Trophoblast cell (in vitro differentiated cells and primary cell): ENCODE results near the gene CLSTN3.
"Not testable (repeated sequence)": the region's sequence is repeated elsewhere in the genome, so short reads cannot be mapped to it uniquely, and the experiment has no call there.

Source experiments
- DNase-seq, 2 donors: peaks; one replicate each; pipeline ENCODE4 v3.0.0-alpha.2; 2016
- H2AFZ ChIP-seq: 2 replicates; pipeline ENCODE4 v1.6.1; 2013; ENCODE audit warnings: low read length, moderate library complexity, mild to moderate bottlenecking; ENCODE audit not compliant: insufficient read depth, poor library complexity
- H2AK5ac ChIP-seq: 2 replicates; pipeline ENCODE4 v1.6.1; 2013; ENCODE audit warnings: mild to moderate bottlenecking, low read length
- H2BK120ac ChIP-seq: 2 replicates; pipeline ENCODE4 v1.6.1; 2013; ENCODE audit warnings: low read length, mild to moderate bottlenecking, moderate library complexity; ENCODE audit not compliant: insufficient read depth, poor library complexity
- H2BK12ac ChIP-seq: 2 replicates; pipeline ENCODE4 v1.6.1; 2013; ENCODE audit warnings: mild to moderate bottlenecking, low read length, moderate library complexity
- H2BK5ac ChIP-seq: 2 replicates; pipeline ENCODE4 v1.6.1; 2013; ENCODE audit warnings: low read length, low read depth, moderate library complexity, mild to moderate bottlenecking; ENCODE audit not compliant: poor library complexity
- H3K14ac ChIP-seq: 2 replicates; pipeline ENCODE4 v1.6.1; 2013; ENCODE audit warnings: mild to moderate bottlenecking, low read length
- H3K18ac ChIP-seq: 2 replicates; pipeline ENCODE4 v1.6.1; 2013; ENCODE audit warnings: mild to moderate bottlenecking, low read length
- H3K23ac ChIP-seq: 2 replicates; pipeline ENCODE4 v1.6.1; 2013; ENCODE audit warnings: low read length
- H3K27ac ChIP-seq: 2 replicates; pipeline ENCODE4 v1.5.1; 2013; ENCODE audit warnings: low read depth, mild to moderate bottlenecking, inconsistent platforms, low read length, moderate library complexity
- H3K27me3 ChIP-seq: 2 replicates; pipeline ENCODE4 v1.6.1; 2013; ENCODE audit warnings: inconsistent platforms, mild to moderate bottlenecking, low read length, moderate library complexity; ENCODE audit not compliant: insufficient read depth
- H3K36me3 ChIP-seq, 2 experiments: 1 replicate in 1 of 2; 2 replicates in 1 of 2; pipeline ENCODE4 v1.6.1; 2013; ENCODE audit warnings: low read length in 2 of 2, mild to moderate bottlenecking in 2 of 2, moderate library complexity in 1 of 2; ENCODE audit not compliant: insufficient read depth in 2 of 2, control insufficient read depth in 1 of 2
- H3K4ac ChIP-seq: 2 replicates; pipeline ENCODE4 v1.6.1; 2013; ENCODE audit warnings: low read depth, mild to moderate bottlenecking, low read length, moderate library complexity
- H3K4me1 ChIP-seq, 2 experiments: 1 replicate in 1 of 2; 2 replicates in 1 of 2; pipeline ENCODE4 v1.6.1; 2013; ENCODE audit warnings: low read length in 2 of 2, mild to moderate bottlenecking in 2 of 2, moderate library complexity in 1 of 2; ENCODE audit not compliant: insufficient read depth in 2 of 2, control insufficient read depth in 1 of 2
- H3K4me2 ChIP-seq: 2 replicates; pipeline ENCODE4 v1.6.1; 2013; ENCODE audit warnings: inconsistent platforms, mild to moderate bottlenecking, low read length, moderate library complexity
- H3K4me3 ChIP-seq: 2 replicates; pipeline ENCODE4 v1.5.1; 2013; ENCODE audit warnings: mild to moderate bottlenecking, low read depth, low read length, inconsistent platforms
- H3K79me1 ChIP-seq: one replicate; pipeline ENCODE4 v1.6.1; 2013; ENCODE audit warnings: low read length
- H3K79me2 ChIP-seq: 2 replicates; pipeline ENCODE4 v1.6.1; 2013; ENCODE audit warnings: low read length, mild to moderate bottlenecking; ENCODE audit not compliant: control insufficient read depth, insufficient read depth, poor library complexity
- H3K9ac ChIP-seq: 2 replicates; pipeline ENCODE4 v1.6.1; 2013; ENCODE audit warnings: mild to moderate bottlenecking, low read length
- H3K9me3 ChIP-seq: 2 replicates; pipeline ENCODE4 v1.6.1; 2013; ENCODE audit warnings: low read depth, mild to moderate bottlenecking, control low read depth, inconsistent platforms, low read length; ENCODE audit not compliant: insufficient read depth
- H4K12ac ChIP-seq: 2 replicates; pipeline ENCODE4 v1.6.1; 2013; ENCODE audit warnings: low read depth, mild to moderate bottlenecking, low read length, moderate library complexity
- H4K8ac ChIP-seq: 2 replicates; pipeline ENCODE4 v1.6.1; 2013; ENCODE audit warnings: low read depth, mild to moderate bottlenecking, low read length, moderate library complexity
- H4K91ac ChIP-seq: one replicate; pipeline ENCODE4 v1.6.1; 2013; ENCODE audit warnings: low read depth, mild to moderate bottlenecking, low read length, moderate library complexity
- WGBS: extraction: QIAGEN DNeasy Blood & Tissue Kit; methylation state at CpG from one replicate; pipeline ENCODE4 v1.1.7; 2013; ENCODE audit warnings: missing lambda C conversion rate; ENCODE audit not compliant: insufficient read length, insufficient coverage; ENCODE audit errors: extremely low coverage; 5-methylcytosine and 5-hydroxymethylcytosine counted together

Gene CLSTN3

DNA sequence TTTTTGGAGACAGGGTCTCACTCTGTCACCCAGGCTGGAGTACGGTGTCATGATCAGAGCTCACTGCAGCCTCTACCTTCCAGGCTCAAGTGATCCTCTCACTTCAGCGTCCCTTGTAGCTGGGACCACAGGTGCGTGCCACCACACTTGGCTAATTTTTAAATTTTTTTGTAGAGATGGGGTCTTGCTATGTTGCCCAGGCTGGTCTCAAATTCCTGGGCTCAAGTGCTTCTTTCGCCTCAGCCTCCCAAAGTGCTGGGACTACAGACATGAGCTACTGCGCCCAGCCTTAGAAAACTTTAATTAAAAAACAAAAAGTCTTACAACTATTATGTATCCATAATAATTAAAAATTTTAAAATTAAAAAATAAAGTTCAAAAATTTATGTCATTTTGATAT is 23.0 kb upstream of the CLSTN3 start:
- H3K9ac ChIP-seq, H2AFZ ChIP-seq, H4K91ac ChIP-seq, H3K14ac ChIP-seq, H3K4me2 ChIP-seq, H3K4me1 ChIP-seq, H2BK12ac ChIP-seq, H3K9me3 ChIP-seq, H3K27ac ChIP-seq, H3K36me3 ChIP-seq, H4K8ac ChIP-seq, H2BK120ac ChIP-seq, H3K4me3 ChIP-seq, H2AK5ac ChIP-seq, H3K79me2 ChIP-seq, H3K27me3 ChIP-seq, H3K23ac ChIP-seq, H3K18ac ChIP-seq, H2BK5ac ChIP-seq, DNase-seq, H4K12ac ChIP-seq, H3K4ac ChIP-seq: not testable (repeated sequence)
- WGBS: no CpG with 5 or more reads among the region's 5 CpGs
- peaks cover 11% of the 10 kb centered on the region for H3K79me1 ChIP-seq

DNA sequence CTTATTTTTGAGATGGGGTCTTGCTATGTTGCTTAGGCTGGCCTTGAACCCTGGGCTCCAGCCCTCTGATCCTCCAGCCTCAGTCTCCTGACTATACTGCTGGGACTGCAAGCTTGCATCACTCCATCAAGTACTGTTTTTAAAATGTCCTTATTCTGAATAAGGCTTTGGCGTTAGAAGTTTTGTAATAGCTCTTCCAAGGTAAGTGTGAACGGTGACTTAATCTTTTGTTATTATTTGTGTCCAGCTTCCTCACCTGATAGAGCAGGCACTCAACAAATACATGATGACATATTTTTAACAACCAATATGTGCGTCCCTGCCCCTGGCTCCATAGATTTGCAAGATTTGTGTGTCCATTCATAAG is 22.6 kb upstream of the CLSTN3 start:
- peak overlapping the region; percentile 75 for H3K4me2 ChIP-seq
- H4K8ac ChIP-seq: peak overlapping the region; percentile 93
- H3K14ac ChIP-seq: peak overlapping the region; percentile 10
- no peak overlapping the region for H3K27ac ChIP-seq
- no peak overlapping the region for H2BK12ac ChIP-seq
- H3K9me3 ChIP-seq: no peaks in the 10 kb centered on the region
- WGBS: no CpG with 5 or more reads among the region's 3 CpGs
- H3K36me3 ChIP-seq: peaks cover 0 to 5% of the 10 kb centered on the region in 2 experiments
- peak overlapping the region; percentile 94 for H4K91ac ChIP-seq
- peaks cover 3% of the 10 kb centered on the region for H3K79me2 ChIP-seq
- H2AK5ac ChIP-seq: no peak overlapping the region
- no peak overlapping the region for H3K9ac ChIP-seq
- peaks cover 11% of the 10 kb centered on the region for H3K79me1 ChIP-seq
- H3K23ac ChIP-seq: no peak overlapping the region
- peak overlapping the region; percentile 55 for H4K12ac ChIP-seq
- H2BK5ac ChIP-seq: no peak overlapping the region
- peak overlapping the region; percentile 28 for H3K4ac ChIP-seq
- H3K27me3 ChIP-seq: no peaks in the 10 kb centered on the region
- no peak overlapping the region for H2AFZ ChIP-seq
- no peak overlapping the region for H3K4me3 ChIP-seq
- no peak overlapping the region for H2BK120ac ChIP-seq
- H3K4me1 ChIP-seq: peaks cover 0 to 2% of the 10 kb centered on the region in 2 experiments
- no peak for DNase-seq
- H3K18ac ChIP-seq: peak overlapping the region; percentile 70

DNA sequence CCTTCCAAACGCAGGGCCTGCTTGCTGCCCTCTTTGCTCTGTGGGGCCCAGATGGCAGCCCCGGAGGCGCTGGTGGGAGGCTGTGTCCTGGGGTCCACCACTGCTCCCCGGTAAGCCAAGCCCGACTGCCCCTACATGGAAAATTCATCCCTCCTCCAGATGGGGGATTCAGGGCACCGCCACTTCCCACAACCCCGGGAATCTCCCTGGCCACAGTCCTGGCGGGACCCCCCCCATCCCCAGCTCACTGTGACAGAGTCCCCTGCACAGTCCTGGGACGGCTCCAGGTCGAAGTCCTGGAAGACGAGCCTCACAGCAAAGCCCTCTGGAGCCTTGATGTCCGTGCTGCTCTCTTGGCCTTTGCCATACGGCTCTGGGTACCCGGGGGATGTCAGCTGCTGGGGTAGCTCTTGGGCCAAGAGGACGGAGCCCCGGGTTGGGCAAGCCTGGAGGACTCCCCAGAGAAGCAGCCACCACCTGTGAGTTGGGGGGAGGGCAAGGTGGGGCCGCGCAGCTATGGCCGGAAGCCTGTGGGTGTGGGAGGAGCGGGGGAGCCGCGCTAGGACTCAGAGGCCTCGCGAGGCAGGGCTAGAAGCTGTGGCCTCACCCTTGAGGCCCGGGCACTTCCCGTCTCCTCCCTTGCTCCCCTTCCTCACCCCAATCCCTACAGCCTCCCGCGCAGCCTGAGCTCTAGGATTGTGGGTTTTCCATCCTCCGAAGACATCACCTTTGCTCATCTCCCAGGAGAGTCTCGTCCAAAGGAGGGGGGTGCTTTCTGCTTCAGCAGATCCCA is 22.0 kb upstream of the CLSTN3 start:
- peaks cover 3% of the 10 kb centered on the region for H3K79me2 ChIP-seq
- peak overlapping the region; percentile 55 for H2BK5ac ChIP-seq
- peaks cover 0 to 5% of the 10 kb centered on the region in 2 experiments for H3K36me3 ChIP-seq
- H3K4me3 ChIP-seq: peak overlapping the region; percentile 78
- peak overlapping the region; percentile 83 for H2BK120ac ChIP-seq
- H3K4me2 ChIP-seq: peak overlapping the region; percentile 75
- peaks cover 0 to 2% of the 10 kb centered on the region in 2 experiments for H3K4me1 ChIP-seq
- whole genome bisulfite sequencing: no CpG with 5 or more reads among the region's 30 CpGs
- peak overlapping the region; percentile 84 for H3K9ac ChIP-seq
- H2BK12ac ChIP-seq: no peak overlapping the region
- no peaks in the 10 kb centered on the region for H3K27me3 ChIP-seq
- H4K91ac ChIP-seq: peak overlapping the region; percentile 94
- peak overlapping the region; percentile 59 for H3K4ac ChIP-seq
- H3K18ac ChIP-seq: peak overlapping the region; percentile 70
- H4K12ac ChIP-seq: peak overlapping the region; percentile 94
- H2AFZ ChIP-seq: peak overlapping the region; percentile 61
- no peak for DNase-seq
- peaks cover 11% of the 10 kb centered on the region for H3K79me1 ChIP-seq
- H4K8ac ChIP-seq: peak overlapping the region; percentile 93
- no peaks in the 10 kb centered on the region for H3K9me3 ChIP-seq
- peak overlapping the region; percentile 72 for H3K27ac ChIP-seq
- H3K23ac ChIP-seq: no peak overlapping the region
- peak overlapping the region; percentile 93 for H2AK5ac ChIP-seq
- peak overlapping the region; percentile 91 for H3K14ac ChIP-seq

DNA sequence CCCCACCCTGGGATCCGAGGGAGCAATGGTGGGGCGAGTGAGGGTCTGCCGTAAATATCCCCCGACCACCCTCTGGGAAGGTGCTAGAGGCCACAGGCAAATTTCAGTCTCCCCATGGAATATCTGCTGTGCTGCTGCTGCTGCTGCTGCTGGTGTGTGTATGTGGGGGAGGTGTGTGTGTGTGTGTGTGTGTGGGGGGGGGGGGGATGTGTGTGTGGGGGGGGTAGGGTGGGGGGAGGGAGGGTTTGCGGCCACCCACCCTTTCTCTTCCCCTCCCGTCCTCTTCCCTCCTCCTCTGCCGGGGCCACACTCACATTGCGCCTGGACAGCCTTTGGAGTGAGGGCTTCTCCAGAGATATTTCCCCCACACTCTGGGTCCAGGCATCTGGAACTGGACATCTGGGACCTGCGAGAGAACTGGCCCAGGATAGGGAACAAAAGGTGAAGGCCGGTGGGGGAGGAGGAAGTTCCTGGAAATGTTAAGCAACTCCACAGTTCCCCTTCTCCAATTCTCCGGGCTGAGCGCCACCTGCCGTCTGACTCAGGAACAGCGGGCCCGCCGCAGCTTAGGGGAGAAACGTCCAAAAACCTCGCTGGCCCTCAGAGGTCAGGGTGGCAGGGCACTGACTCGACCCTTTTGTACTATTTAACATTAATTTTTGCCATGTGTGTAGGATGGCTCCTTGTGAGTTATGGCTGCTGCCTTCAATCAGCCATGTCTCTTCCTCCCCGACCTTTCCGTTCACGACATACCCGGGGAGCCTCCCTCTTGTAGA is 21.2 kb upstream of the CLSTN3 start, which contains the start of gene C1RL:
TSS of gene C1RL (minus strand) at position 419 of the 776 bp plus-strand sequence. CDS start at position 385, 34 bp downstream.
- no CpG with 5 or more reads among the region's 23 CpGs for WGBS
- Histone ChIP-seq H3K27ac (peak within 1 kb of the TSS; percentile 72), H3K4me1 (peaks cover 0 to 2% of the 10 kb centered on the region in 2 experiments), H2BK12ac (no peak within 1 kb of the TSS), H3K27me3 (no peaks in the 10 kb centered on the region), H3K9me3 (no peaks in the 10 kb centered on the region), H3K36me3 (peaks cover 0 to 5% of the 10 kb centered on the region in 2 experiments), H3K79me2 (peaks cover 3% of the 10 kb centered on the region), H3K4me2 (peak within 1 kb of the TSS; percentile 75), H3K14ac (peak within 1 kb of the TSS; percentile 94), H3K79me1 (peaks cover 11% of the 10 kb centered on the region), H4K91ac (peak within 1 kb of the TSS; percentile 94), H3K23ac (no peak within 1 kb of the TSS), H3K9ac (peak within 1 kb of the TSS; percentile 86), H2BK120ac (peak within 1 kb of the TSS; percentile 83), H3K4me3 (peak within 1 kb of the TSS; percentile 78), H2BK5ac (peak within 1 kb of the TSS; percentile 91), H4K12ac (peak within 1 kb of the TSS; percentile 94), H2AFZ (peak within 1 kb of the TSS; percentile 61), H3K18ac (peak within 1 kb of the TSS; percentile 91), H3K4ac (peak within 1 kb of the TSS; percentile 59), H2AK5ac (peak within 1 kb of the TSS; percentile 93), H4K8ac (peak within 1 kb of the TSS; percentile 94)
- DNase-seq: peak; percentile 76 to 90
